DMS 273 treated with DMSO at 0.1 percent for 48 hours (cell line): ENCODE measurements around the gene LGALS9B.
"Not testable (repeated sequence)": the region's sequence is repeated elsewhere in the genome, so short reads cannot be mapped to it uniquely, and the experiment has no call there.

Experiments used
- DNase-seq: peaks from one replicate; lab custom pipeline; 2025; lab: John Stamatoyannopoulos, UW

The LGALS9B gene

DNA sequence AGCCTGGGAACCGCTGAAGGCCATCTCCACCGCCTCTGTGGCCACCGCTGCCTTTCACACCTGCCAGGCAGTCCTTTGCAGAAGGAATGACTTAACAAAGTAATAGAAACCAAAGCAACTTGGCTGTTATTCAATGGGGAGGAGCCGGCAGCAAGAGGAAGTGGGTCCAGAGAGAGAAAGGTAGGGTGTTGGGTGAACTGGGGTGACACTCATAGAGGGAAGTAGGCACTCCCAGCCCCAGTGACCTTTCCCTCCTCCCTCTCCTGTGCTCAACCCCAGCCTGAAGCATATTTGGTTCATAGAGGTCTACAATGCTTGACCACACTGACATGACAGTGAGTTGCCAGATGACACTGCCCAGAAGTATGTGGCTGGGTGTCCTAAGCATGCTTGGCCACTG is at the start of gene LGALS9B:
LGALS9B (minus strand) TSS at position 93 of the 400 bp plus-strand sequence; CDS start at position 24, 69 bp downstream.
- not testable (repeated sequence) for DNase-seq

DNA sequence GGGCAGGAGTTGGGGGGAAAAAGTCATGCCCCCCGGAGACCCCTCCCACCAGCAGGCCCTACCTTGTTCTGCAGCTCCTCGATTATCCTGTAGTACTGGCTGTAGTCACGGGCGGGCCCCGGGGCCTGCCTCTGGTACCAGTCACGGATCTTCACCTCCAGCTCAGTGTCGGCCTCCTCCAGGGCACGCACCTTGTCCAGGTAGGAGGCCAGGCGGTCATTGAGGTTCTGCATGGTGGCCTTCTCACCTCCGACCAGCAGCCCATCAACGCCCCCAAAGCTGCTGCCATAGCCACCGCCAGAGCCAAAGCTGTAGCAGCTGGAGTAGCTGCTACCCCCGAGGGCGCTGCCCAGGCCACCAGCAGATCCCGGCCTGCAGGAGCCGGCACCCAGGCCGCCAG is 49.6 kb upstream of the LGALS9B start:
- not testable (repeated sequence) for DNase-seq

DNA sequence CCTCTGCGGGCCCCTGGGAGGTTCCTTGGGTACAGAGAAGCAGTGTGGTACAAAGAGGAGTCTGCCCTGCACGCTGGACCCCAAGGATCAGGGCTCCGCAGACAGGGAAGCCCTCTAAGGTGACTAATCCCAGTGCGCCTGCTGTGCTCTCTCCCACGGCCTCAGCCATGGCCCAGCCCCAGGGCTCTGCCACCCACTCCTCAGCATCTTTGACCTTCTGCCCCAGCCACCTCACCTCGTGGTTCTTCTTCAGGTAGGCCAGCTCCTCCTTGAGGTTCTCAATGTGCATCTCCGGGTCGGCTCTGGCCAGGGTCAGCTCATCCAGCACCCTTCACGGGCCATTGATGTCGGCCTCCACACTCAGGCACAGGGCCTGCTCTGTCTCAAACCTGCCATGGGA is 47.8 kb upstream of the LGALS9B start:
- not testable (repeated sequence) for DNase-seq

DNA sequence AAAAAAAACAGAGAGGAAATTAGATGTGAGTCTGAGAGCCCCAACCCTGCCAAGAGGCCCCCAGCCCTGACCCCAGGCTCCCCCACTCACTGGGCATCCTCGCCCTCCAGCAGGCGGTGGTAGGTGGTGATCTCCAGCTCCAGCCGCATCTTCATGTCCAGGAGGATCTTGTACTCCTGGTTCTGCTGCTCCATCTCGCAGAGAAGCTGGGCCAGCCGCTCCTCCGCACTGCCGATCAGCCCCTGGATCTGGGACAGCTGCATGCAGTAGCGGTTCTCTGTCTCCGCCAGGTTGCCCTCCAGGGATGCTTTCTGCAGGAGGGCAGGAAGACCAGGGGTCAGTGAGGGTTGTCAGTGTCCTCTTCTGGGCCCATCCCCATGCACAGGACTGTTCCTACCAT is 46.2 kb upstream of the LGALS9B start:
- not testable (repeated sequence) for DNase-seq

DNA sequence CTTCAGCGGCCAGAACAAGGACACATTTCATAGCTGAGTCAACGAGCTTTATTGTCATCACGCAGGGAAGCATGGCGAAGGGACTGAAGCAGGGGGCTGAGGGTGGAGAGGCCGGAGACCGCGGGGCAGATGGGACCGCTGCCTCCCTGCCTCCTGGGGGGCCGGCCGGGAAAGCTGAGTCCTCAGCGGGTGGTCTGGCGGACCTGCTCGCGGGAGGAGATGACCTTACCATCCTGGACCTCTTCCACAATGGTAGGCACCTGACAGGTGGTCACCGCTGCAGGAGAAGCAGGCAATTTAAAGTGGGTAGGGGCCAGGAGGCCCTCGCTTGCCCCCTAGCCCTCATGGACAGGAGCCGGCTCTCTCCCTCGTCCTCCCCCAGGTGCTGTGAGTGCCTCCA is 45.0 kb upstream of the LGALS9B start:
- DNase-seq, result not testable (repeated sequence)

DNA sequence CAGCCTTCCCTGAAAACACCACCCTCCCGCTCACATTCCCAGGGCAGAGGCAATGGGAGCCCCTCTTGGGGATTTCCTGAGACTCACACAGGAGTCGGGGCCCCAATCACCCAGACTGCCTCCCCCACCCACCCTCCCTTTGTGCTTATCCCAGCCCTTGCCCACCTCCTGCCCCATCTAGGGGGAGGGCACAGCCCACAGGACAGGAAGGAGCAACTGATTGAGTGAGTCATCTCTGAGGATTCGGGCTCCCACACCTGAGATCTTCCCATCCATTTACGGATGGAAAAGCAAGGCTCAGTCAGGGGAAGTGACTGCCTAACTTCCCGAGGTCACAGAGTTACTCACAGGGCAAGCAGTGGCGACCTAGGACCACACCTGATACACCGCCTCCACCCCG is 44.4 kb upstream of the LGALS9B start:
- not testable (repeated sequence) for DNase-seq

DNA sequence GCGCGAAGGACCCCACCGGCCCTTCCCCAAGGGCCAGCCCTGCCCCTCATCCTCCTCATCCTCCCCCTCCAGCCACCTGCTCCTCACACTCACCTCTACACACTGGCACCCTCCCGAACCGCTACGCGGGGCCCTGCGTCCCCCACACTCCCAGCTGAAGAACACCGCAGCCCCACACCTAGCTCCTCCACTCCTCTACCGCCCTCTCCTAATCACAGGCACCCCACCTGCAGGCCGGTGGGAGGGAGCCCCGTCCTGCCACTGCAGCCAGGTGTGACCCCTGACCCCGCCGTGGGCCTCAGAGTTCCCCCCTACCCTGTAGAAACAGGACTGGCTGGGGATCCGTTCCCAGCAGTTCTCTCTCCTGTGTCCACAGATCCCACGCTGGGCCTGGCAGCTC is 38.0 kb upstream of the LGALS9B start:
- DNase-seq, result not testable (repeated sequence)

DNA sequence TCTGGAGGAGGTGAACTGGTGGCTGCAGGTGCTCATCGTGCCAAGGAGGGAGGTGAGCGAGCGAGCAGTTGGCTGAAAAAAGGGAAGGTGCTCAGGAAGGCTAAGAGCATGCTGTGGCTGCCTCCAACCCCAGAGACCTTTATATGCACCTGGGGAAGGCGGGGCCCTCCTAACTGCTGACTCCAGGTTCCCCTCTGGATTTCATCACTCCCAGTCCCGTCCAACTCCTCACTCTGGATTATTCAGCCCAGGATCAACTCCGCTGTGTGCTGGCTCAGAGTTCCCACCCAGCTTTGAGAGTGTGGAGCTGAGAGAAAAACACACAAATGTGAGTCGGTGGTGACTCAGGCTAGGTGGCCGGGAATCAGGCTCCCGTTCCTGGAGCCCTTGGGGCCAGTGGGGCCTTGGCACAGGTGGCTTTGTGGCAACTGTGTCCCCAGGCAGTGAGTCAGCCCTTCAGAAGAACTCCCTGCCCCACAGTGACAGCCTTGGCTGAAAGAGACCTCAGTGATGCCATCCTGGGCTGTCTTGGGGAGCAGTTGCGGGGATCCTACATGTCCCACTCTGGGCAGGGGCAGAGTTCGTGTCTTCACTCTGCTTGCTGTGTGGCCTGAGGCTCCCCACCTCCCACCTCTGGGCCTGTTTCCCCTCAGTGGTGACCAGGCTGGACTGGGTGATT is 37.2 kb upstream of the LGALS9B start:
- DNase-seq, result not testable (repeated sequence)

DNA sequence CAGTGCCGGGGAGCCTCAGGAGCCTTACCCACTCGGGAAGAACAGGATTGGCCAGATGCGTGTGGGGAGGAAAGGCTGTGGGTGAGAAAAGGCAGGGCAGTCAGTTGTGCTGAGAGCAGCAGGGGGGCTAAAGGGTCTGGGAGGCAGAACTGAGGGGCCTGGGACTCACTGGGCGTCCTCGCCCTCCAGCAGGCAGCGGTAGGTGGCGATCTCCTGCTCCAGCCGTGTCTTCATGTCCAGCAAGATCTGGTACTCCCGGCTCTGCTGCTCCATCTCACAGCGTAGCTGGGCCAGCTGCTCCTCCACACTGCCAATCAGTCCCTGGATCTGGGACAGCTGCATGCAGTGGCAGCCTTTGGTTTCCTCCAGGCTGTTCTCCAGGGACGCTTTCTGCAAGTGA is 34.6 kb upstream of the LGALS9B start:
- not testable (repeated sequence) for DNase-seq

DNA sequence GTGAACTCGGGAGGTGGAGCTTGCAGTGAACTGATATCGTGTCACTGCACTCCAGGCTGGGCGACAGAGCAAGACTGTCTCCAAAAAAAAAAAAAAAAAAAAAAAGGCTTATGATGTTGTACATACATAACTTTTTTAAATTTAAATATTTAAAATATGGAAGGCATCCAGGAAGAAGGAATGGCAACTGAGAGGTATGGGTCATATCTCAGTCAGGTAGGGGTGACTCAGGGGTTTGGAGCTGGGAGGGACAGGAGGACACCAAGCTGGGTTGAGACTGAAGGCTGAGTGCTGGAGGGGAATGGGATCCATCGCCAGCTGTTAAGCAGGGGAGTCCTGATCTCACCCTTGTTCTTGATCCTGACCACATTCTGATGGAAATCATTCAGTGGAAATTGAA is 33.0 kb upstream of the LGALS9B start:
- DNase-seq, result not testable (repeated sequence)

DNA sequence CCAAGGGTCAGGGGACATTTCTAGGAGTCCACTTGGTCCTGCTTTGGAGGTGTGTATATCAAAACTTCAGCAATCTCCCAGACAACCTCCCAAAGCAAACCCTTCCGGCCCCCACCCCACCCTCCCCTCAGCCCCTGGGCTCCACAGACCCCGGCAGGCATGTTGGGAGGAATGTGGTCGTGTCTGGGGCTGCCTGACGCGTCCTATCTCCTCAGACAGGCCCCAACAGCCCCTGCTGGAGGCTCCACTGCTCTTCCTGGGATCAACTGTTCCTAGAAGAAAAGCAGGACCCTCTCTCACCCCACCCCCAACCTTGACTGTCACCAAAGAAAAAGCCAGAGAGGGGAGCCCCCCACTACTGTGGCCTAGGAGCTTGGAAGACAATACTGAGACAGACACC is 28.1 kb upstream of the LGALS9B start:
- DNase-seq, result not testable (repeated sequence)

DNA sequence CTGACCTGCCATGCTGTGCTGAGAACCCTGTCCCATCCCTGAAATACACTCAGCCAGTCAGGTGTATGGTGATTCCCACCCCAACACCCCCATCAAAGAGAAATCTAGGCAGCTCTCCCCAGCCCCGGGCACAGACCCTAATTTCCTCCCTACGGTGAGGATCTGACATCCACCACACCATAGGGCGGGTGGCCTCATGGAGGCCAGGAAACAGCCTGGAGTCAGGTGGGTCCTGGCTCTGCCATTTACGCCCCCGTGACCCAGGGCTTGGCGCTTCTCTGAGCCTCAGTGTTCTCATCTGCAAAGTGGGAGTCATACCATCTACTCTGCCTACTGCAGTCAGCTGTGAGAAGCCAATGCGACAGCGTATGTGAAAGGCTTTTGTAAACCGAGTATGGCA is 27.4 kb upstream of the LGALS9B start:
- not testable (repeated sequence) for DNase-seq

DNA sequence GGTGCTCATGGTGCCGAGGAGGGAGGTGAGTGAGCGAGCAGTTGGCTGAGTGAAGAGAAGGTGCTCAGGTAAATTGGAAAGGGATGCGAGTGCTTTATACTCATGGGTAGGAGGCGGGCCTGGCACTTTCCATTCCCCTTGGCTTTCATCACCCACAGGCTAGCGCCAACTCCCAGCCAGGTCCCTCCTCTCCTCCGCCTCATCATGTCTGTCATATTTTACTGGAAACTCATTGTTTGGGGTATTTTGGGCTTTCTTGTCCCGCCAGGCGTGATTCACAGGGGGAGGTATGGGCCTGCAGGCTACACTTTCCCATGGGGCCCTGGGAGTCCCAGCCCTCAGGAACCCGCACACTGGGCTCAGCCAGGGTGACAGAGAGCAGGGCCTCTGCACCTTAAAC is 26.8 kb upstream of the LGALS9B start:
- DNase-seq, result not testable (repeated sequence)

DNA sequence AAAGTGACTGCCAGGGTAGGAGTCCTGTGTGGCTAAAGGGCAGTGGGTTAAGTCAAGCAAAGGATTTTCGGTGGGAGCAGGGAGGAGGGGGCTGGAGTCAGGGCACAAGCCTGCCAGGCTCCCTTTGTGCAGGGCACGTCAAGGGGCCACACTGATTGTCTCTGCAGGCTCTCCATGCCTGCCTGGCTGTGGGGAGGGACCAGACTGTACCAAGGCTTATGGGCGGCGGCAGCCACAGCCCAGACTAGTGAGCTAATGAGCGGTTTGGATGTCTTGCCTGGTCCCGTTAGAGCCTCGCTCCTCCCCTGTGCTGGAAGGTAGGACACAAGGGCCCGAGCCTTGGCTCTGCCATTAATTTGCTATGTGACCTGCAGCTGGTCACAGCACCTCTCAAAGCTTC is 25.6 kb upstream of the LGALS9B start:
- not testable (repeated sequence) for DNase-seq

DNA sequence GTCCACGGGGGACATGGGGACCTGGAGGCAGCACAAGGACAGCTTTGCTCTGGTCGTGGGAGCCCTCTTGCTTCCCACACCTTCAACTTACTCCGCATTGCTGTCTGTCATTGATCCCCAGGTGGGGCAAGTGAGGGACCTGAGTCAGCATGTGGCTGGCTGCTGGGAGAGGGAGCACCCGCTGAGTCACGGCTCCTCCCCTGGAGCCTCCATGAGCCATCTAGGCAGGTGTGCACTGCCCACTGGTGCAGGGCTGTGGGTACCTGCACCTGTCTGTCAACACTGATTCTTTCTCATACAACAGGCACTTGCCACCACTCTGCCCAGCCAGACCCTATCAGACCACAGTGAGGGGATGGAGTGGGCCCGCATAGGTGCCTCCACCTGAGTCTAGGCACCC is 24.8 kb upstream of the LGALS9B start:
- not testable (repeated sequence) for DNase-seq

DNA sequence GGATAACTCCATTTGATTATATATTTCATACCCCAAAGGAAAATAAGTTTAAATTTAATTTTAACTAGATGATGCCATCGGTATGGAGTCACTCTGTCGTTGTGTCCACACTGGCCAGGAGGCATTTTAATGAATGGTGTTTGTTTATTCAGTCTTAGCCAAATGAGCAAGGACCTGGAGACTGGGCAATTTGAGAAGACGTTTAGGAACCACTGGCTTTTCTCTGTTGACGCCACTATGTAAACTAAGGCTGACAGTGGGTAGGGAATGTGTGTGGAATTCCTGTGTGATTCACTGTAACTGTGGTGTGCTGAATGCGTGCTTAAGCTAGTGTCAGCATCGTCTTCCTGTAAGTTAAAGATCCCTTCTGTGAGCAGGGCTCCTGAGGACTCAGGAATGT is 17.6 kb upstream of the LGALS9B start:
- not testable (repeated sequence) for DNase-seq

DNA sequence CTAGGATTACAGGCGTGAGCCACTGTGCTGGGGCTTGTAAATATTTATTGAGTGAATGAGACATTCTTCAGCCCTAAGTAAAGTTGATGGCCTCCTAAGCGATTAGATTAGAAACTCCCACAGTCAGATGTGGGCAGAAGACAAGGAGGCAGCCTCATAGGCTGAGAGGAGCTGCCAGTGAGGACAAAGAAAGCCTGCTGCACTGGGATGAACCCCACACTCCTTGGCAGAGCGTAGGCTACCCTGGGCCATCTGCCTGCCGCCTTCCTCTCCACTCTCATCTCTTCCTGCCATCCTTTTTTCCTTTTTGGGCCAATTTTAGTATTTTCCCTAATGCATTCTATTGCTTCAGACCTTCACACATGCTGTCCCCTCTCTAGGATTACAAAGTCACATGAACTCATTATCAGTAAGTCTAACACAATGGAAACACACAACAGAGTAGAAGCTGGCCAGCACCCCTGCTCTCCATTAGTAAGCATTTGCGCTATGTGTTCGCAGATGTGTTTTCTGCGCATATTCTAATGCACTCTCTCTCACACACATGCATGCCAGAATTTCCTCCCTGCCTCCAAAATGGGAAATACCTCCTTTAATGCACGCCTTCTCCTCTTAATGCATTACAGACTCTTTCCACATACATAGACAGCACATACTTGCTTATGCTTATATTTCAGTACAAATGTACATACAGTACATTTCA is 12.7 kb upstream of the LGALS9B start:
- not testable (repeated sequence) for DNase-seq

DNA sequence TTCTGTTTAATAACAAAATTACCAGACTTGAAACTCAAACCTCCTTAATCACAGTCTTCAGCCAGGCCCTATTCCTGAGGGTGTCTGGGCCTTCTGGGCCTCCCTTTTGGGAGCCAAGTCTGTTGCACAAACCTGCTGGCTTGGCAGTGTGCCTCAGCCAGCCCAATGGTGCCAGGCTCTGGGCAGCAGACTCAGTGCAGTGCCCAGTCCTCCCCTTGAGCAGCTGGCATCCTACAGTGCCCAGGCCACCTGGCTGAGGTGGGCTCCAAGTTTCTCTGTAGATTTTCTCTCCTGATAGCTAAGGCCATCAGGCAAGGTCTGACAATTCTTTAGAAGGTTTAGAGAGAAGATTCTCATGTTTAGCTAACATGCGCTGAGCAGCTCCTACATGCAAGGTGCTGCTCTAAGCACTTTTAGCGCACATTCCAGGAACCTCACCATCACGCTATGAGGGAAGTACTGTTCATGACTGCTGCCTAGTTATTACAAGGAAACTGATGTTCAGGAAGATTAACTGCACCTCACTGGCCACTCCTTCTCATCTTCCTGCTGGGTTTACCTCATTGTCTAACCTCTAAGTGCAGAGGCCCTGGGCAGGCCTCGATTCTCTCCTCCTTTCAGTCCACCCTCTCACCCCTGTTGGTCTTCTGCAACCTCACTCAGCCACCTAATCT is 10.2 kb upstream of the LGALS9B start:
- not testable (repeated sequence) for DNase-seq

DNA sequence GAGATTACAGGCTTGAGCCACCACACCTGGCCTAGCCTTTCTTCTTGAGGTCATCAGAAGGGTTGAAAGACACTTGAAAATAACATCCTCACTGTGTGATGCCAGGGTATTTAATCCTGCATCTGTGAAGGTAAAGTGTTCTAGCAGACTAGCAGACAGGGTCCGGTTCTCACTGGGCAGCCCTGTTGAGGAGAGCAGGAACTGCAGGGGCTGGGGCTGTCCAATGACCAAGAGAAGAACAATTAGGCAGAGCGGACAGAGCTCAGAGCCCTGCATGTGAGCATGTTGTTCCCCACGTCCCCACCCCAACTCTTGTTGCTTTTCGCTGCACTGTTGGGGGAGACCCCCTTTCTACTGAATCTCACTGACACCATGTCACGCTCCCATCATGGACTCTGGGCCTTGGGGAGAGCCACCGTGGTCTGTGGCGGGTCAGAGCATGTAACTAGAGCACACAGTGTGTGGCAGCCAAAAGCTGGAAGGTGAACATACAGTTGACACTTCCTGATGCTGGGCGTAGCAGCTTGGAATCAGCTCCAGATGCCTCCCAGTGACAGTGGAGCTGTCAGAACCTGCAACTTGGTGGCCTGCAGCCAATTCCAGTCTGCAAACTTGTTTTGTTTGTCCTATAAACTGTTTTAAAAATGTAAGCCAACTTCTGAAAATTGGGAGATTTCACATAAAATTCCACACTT is 7.9 kb upstream of the LGALS9B start:
- DNase-seq, result not testable (repeated sequence)

DNA sequence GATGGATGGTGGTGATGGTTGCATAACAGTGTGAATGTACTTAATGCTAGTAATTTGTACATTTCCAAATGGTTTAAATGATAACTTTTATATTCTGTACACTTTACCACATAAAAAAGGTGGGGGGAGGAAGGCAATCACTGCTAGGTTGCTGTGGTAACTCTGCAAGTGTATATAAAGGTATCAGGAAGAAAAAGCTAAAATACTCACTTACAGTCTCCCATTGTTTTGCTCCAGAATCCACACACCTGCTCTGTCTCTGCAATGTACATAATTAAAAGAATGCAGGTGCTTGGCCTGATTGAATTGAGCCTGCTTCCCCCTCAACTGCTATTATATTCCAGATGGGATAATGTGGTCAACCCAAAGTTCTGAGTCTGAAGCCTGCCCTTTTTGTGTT is 6.7 kb upstream of the LGALS9B start:
- DNase-seq, result not testable (repeated sequence)

DNA sequence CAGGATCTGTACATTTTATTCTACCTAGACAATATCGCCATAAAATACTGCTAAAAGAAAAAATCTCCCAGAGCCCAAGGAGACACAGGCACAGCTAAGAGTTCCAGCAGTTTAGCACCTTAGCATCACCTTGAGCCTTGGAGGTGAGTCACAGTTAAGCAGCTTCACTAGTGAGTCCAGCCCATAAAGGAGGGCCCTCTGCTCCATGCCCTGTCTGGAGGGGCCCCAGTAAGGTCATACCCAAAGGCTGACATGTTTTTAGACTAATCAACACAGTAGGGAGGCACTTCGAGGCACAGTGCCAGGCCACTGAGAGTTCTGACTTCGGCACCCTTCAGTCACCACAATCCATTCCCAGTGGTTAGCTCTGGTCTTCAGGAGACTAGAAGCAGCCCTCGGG is 2.6 kb upstream of the LGALS9B start:
- not testable (repeated sequence) for DNase-seq

DNA sequence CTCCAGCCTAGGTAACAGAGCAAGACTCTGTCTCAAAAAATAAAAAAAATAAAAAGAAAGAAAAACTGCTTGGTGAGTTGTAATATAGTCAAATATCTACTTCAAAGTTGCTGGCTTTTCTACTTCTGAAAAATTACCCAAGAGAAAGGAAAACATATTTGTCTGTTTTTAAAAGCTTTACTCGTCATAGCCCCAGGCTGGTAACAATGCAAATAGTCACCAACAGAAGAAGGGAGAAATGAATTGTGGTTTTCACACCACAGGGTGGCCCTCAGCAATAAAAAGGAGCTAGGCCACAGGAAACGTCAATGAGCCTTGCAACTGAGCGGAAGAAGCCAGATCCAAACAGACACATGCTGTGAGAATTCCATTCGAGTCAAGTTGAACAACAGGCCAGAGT is 1.8 kb upstream of the LGALS9B start:
- not testable (repeated sequence) for DNase-seq
